ENCODE measurements around the gene MCCC1. TPM values are rescaled to one million over a fixed set of nuclear protein-coding genes. Genes with fewer than 3 reads are reported as not detected.

The MCCC1 gene
- total RNA-seq, 1 donor from 2014 or later: 31.6 TPM

DNA sequence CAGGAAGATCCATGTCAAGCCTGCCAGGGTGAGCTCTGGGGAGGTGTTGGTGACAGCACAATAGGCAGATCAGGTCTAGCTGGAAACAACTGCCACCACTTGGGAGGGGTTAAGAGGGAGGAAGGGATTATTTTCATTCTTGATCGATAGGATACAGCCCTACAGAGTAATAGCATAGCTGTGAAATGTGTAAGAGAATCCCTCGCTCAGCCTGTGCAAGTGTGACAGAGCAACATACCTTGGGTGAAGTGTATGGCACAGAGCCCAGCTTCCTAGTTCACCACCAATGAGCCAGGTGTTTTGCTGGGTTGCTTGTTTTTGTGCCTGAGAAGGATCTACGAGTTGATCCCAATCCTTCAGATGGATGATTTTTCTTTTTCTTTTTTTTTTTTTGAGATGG lies 109.7 kb downstream of the MCCC1 start:
- TF ChIP-seq, protein P1, sequence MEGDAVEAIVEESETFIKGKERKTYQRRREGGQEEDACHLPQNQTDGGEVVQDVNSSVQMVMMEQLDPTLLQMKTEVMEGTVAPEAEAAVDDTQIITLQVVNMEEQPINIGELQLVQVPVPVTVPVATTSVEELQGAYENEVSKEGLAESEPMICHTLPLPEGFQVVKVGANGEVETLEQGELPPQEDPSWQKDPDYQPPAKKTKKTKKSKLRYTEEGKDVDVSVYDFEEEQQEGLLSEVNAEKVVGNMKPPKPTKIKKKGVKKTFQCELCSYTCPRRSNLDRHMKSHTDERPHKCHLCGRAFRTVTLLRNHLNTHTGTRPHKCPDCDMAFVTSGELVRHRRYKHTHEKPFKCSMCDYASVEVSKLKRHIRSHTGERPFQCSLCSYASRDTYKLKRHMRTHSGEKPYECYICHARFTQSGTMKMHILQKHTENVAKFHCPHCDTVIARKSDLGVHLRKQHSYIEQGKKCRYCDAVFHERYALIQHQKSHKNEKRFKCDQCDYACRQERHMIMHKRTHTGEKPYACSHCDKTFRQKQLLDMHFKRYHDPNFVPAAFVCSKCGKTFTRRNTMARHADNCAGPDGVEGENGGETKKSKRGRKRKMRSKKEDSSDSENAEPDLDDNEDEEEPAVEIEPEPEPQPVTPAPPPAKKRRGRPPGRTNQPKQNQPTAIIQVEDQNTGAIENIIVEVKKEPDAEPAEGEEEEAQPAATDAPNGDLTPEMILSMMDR (IDR thresholded peaks at IDR 0.05): no peak
- intact Hi-C loops (cut with micrococcal nuclease): no loop called here
- H3K27ac Mint-ChIP-seq: no peak overlapping the region
- no peak for ATAC-seq (ENCODE audit: low read depth)
- no peaks in the 10 kb centered on the region for H3K36me3 Mint-ChIP-seq (ENCODE audit: low read depth)
- no peak for DNase-seq
- ChIA-PET POLR2A (interaction anchor here (0.7 kb wide), 1 partner anchor 33 kb away, joined by 4 read pairs; no protein-coding TSS in a partner anchor), CTCF (no interaction called here)
- no peaks in the 10 kb centered on the region for H3K27me3 Mint-ChIP-seq
- H3K4me1 Mint-ChIP-seq: peaks cover 14% of the 10 kb centered on the region
- no peak overlapping the region for H3K4me3 Mint-ChIP-seq
- peaks cover 4% of the 10 kb centered on the region for H3K9me3 Mint-ChIP-seq

DNA sequence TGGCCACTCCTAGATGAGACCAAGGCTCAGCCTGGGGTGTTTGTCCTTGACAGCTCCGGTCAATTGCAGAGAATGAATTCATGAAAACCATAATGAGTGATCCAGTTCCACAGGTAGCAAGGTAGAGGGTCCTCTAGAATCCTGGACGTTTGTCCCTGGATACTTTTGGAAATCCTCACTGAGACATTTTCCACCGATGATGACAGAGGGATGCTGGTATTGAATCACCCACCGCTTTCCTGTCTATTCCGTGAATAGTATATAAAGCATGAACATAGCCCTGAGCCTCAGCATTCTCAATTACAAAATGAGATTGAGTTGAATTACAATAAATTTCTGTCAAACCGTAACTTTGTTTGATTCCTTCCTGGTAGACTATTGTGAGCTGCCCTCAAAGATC lies 113.3 kb downstream of the MCCC1 start:
- CTCF ChIA-PET: no interaction called here
- H3K27me3 Mint-ChIP-seq: no peaks in the 10 kb centered on the region
- H3K36me3 Mint-ChIP-seq (ENCODE audit: low read depth): no peaks in the 10 kb centered on the region
- intact Hi-C loops (cut with micrococcal nuclease): no loop called here
- no peaks in the 10 kb centered on the region for H3K9me3 Mint-ChIP-seq
- ATAC-seq (ENCODE audit: low read depth) (no peak), DNase-seq (no peak)
- H3K27ac Mint-ChIP-seq: no peak overlapping the region
- TF ChIP-seq, protein P1 (IDR thresholded peaks at IDR 0.05): no peak
- no peak overlapping the region for H3K4me3 Mint-ChIP-seq
- POLR2A ChIA-PET: no interaction called here
- H3K4me1 Mint-ChIP-seq: peaks cover 1% of the 10 kb centered on the region

DNA sequence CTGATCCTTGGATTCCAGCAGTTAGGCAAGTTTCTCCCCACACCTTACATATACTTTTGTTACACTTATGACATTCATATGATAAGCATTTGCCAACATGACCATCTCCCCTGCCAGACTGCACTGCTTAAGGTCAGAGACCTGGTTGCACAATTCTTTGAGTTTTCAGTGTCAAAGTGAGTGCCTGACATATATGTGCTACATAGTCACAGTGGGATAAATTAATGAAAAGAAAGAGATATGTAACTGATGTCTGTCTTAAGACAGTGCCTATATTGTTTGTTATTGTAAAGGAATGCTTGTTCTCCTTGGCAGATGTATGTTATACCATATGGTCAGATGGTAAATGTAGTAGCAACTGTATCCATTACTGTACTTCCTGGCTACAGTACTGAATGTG lies 115.4 kb downstream of the MCCC1 start:
- TF ChIP-seq, protein P1 (IDR thresholded peaks at IDR 0.05): no peak
- H3K36me3 Mint-ChIP-seq (ENCODE audit: low read depth): peaks cover 6% of the 10 kb centered on the region
- ChIA-PET POLR2A (no interaction called here), CTCF (no interaction called here)
- intact Hi-C loops (cut with micrococcal nuclease): loop anchor here (5.0 kb wide), 1 partner anchor 192 kb away; the partner anchor contains the start of gene ATP11B
- H3K4me1 Mint-ChIP-seq: peaks cover 11% of the 10 kb centered on the region
- H3K27ac Mint-ChIP-seq: no peak overlapping the region
- ATAC-seq (ENCODE audit: low read depth): no peak
- no peak overlapping the region for H3K4me3 Mint-ChIP-seq
- DNase-seq: no peak
- H3K9me3 Mint-ChIP-seq: no peaks in the 10 kb centered on the region
- no peaks in the 10 kb centered on the region for H3K27me3 Mint-ChIP-seq

DNA sequence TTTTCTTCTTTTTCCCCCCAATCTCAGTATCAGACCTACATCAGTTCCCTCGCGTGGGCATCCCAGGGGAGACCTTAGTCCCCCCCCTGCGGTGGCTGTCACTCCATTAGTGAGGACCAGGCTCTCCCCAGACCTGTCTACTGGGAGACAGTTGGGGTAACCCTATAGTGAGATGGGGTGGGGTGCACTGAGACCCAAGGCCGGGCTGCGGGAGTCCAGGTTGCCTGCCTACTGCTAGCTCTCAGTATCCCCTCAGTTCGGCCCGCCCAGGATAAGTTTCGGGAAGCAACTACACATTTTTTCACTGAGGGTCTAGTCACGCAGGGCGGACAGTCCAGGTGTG lies 118.3 kb downstream of the MCCC1 start:
- ChIA-PET POLR2A (interaction anchor here (0.6 to 1.8 kb wide), 4 partner anchors 12 to 1034 kb away, joined by 3 to 5 read pairs (median 3); no protein-coding TSS in a partner anchor), CTCF (no interaction called here)
- ATAC-seq (ENCODE audit: low read depth) (peak; percentile 3), DNase-seq (no peak)
- Mint-ChIP-seq H3K36me3 (ENCODE audit: low read depth) (peaks cover 6% of the 10 kb centered on the region), H3K4me1 (peaks cover 31% of the 10 kb centered on the region), H3K4me3 (peak overlapping the region; percentile 83), H3K27ac (peak overlapping the region; percentile 84), H3K9me3 (no peaks in the 10 kb centered on the region), H3K27me3 (no peaks in the 10 kb centered on the region)
- intact Hi-C loops (cut with micrococcal nuclease): loop anchor here (5.0 kb wide), 1 partner anchor 189 kb away; the partner anchor contains the start of gene ATP11B
- TF ChIP-seq, protein P1 (IDR thresholded peaks at IDR 0.05): no peak

DNA sequence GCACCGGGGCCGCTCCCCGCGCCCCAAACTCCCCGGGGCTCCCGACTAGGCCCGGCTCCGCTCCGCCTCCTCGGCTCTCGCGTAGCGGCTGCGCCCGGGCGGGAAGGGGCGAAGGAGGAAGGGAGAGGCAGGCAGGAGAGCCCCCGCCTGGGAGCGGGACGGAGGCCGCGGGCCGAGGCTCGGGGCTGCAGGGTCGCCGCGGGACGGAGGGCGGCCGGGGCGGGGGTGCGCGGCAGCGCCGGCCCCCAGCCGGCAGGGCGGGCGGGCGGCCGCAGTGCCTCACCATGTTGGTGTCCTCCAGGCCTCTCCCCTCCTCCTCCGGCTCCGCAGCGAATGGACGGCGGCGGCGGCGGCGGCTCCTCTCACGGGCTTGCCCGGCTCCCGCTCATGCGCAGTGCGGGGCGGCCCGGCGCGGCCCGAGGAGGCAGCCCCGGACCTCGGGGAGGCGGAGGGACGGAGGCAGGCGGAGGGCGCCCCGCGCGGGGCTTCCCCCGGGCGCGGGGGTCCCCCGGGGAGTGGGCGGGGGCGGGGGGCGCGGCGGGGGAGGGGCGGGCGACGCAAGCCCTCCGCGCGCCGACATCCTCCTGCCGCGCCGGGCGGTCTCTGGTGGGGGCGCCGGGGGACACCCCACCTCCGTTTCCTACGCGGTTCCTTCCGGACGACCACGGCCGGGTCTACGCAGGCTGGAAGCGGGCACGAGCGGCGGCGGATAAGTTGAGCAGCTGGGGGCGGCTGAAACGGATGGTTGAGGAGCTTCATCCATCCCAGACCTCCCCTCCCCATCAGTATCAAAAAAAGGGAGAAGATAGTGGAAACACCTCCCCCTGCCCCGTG lies 118.9 kb downstream of the MCCC1 start, which contains the start of gene DCUN1D1:
Gene DCUN1D1, minus strand, starts transcription at position 335 of the 834 bp plus-strand sequence. Its CDS starts 49 bp downstream, at position 286.
- intact Hi-C loops (cut with micrococcal nuclease): loop anchor here (1.0 to 5.0 kb wide), 3 partner anchors 13 to 188 kb away; partner anchors contain the start of genes ATP11B and MCCC1
- DNase-seq (peak; percentile 90), ATAC-seq (ENCODE audit: low read depth) (peak; percentile 89)
- H3K4me3 Mint-ChIP-seq: peak within 1 kb of the TSS; percentile 93
- TF ChIP-seq, protein P1 (IDR thresholded peaks at IDR 0.05): no peak
- peaks cover 6% of the 10 kb centered on the region for H3K36me3 Mint-ChIP-seq (ENCODE audit: low read depth)
- peaks cover 33% of the 10 kb centered on the region for H3K4me1 Mint-ChIP-seq
- H3K27ac Mint-ChIP-seq: peak within 1 kb of the TSS; percentile 84
- no peaks in the 10 kb centered on the region for H3K27me3 Mint-ChIP-seq
- ChIA-PET POLR2A (interaction anchor here (0.6 to 1.8 kb wide), 7 partner anchors 9 to 1034 kb away, joined by 3 to 5 read pairs (median 4); no protein-coding TSS in a partner anchor), CTCF (no interaction called here)
- H3K9me3 Mint-ChIP-seq: no peaks in the 10 kb centered on the region

Measured in activated B cell treated with CpG ODN at 0.5 μM for 24 hours (primary cell).